Suprapubic skin (tissue), 4 donors: ENCODE data around the gene FCSK. TPM values are rescaled to one million over a fixed set of nuclear protein-coding genes. Genes with fewer than 3 reads are reported as not detected.

Experiments used
- DNase-seq, 2 donors: peaks; one replicate each; pipeline ENCODE4 v3.0.0-alpha.2; 2019; ENCODE audit warnings: low spot score in 2 of 2
- H3K27ac ChIP-seq: fragments of 200-600 bp; sonication (generic); one replicate; pipeline ENCODE4 v1.5.1; 2019
- H3K27me3 ChIP-seq: fragments of 200-600 bp; sonication (generic); one replicate; pipeline ENCODE4 v1.5.1; 2019
- H3K36me3 ChIP-seq: fragments of 200-600 bp; sonication (generic); one replicate; pipeline ENCODE4 v1.5.1; 2019
- H3K4me1 ChIP-seq: fragments of 200-600 bp; sonication (generic); one replicate; pipeline ENCODE4 v1.5.1; 2019
- H3K4me3 ChIP-seq: fragments of 200-600 bp; sonication (generic); one replicate; pipeline ENCODE4 v1.5.1; 2019; ENCODE audit warnings: mild to moderate bottlenecking
- H3K9me3 ChIP-seq: fragments of 200-600 bp; sonication (generic); one replicate; pipeline ENCODE4 v1.5.1; 2019
- CTCF ChIP-seq, 2 donors: fragments of 200-600 bp in 1 of 2; fragments of 450-650 bp in 1 of 2; sonication (generic) in 1 of 2; IDR thresholded peaks; one replicate each; pipeline ENCODE4 v1.5.1; 2016 to 2019; ENCODE audit warnings: antibody characterized with exemption in 2 of 2, mild to moderate bottlenecking in 1 of 2, moderate library complexity in 1 of 2
- EP300 ChIP-seq: sonication (generic); formaldehyde crosslinking; IDR thresholded peaks from one replicate; pipeline ENCODE4 v1.6.1; 2017; ENCODE audit warnings: antibody characterized with exemption
- POLR2A ChIP-seq, 2 donors: fragments of 450-650 bp; IDR thresholded peaks; one replicate each; pipeline ENCODE4 v1.6.1; 2017; ENCODE audit warnings: antibody characterized with exemption in 2 of 2, mild to moderate bottlenecking in 2 of 2, moderate library complexity in 2 of 2
- POLR2AphosphoS5 ChIP-seq, 3 donors: sonication (generic); formaldehyde crosslinking; IDR thresholded peaks; one replicate each; pipeline ENCODE4 v1.6.1; 2017; ENCODE audit warnings: antibody characterized with exemption in 3 of 3
- WGBS: methylation state at CpG from one replicate; pipeline ENCODE4 v1.1.5; 2018; 5-methylcytosine and 5-hydroxymethylcytosine counted together
- total RNA-seq, 4 donors: library from RNA; depleted of rRNA; stranded (reverse); fragments of >200 nt; gene quantifications; one replicate each; pipeline ENCODE4 v1.1.0, GENCODE V29; 2016

Gene FCSK
- total RNA-seq, 4 donors from 2014 or later = 15.7 to 44.7 (median 23.2) TPM

GRCh38 chr16:70421014-70421413 lies 33.4 kb upstream of the FCSK start:
- Histone ChIP-seq H3K27me3 (no peaks in the 10 kb centered on the region), H3K9me3 (no peaks in the 10 kb centered on the region), H3K27ac (no peak overlapping the region), H3K4me1 (peaks cover 25% of the 10 kb centered on the region), H3K4me3 (no peak overlapping the region), H3K36me3 (peaks cover 4% of the 10 kb centered on the region)
- WGBS = 83% methylated on average over 6 of the region's 9 CpGs
- TF ChIP-seq POLR2AphosphoS5 (IDR thresholded peaks at IDR 0.05) (no peak), POLR2A (IDR thresholded peaks at IDR 0.05) (no peak), CTCF (IDR thresholded peaks at IDR 0.05) (no peak), EP300 (no peak)
- no peak for DNase-seq

GRCh38 chr16:70421473-70422311 lies 32.7 kb upstream of the FCSK start:
- H3K4me1 ChIP-seq = peaks cover 25% of the 10 kb centered on the region

GRCh38 chr16:70422543-70422942 lies 31.9 kb upstream of the FCSK start:
- Histone ChIP-seq H3K36me3 (peaks cover 4% of the 10 kb centered on the region), H3K9me3 (no peaks in the 10 kb centered on the region), H3K4me1 (peaks cover 27% of the 10 kb centered on the region), H3K4me3 (no peak overlapping the region), H3K27ac (no peak overlapping the region), H3K27me3 (no peaks in the 10 kb centered on the region)
- no peak for DNase-seq
- no peak for TF ChIP-seq POLR2A (IDR thresholded peaks at IDR 0.05)
- no peak for TF ChIP-seq EP300
- TF ChIP-seq POLR2AphosphoS5 (IDR thresholded peaks at IDR 0.05) = no peak
- WGBS = 91% methylated on average over 4 of the region's 4 CpGs

More at GRCh38 chr16:70421473-70422311, 32.7 kb upstream of the FCSK start:
- DNase-seq = no peak
- H3K36me3 ChIP-seq = peaks cover 4% of the 10 kb centered on the region
- H3K27me3 ChIP-seq = no peaks in the 10 kb centered on the region
- TF ChIP-seq POLR2A (IDR thresholded peaks at IDR 0.05) = no peak
- no peak for TF ChIP-seq CTCF (IDR thresholded peaks at IDR 0.05)
- TF ChIP-seq EP300 = no peak
- TF ChIP-seq POLR2AphosphoS5 (IDR thresholded peaks at IDR 0.05) = no peak
- 93% methylated on average over 11 of the region's 11 CpGs for WGBS
- H3K4me3 ChIP-seq = no peak overlapping the region
- H3K9me3 ChIP-seq = no peaks in the 10 kb centered on the region
- no peak overlapping the region for H3K27ac ChIP-seq

GRCh38 chr16:70427786-70428177 lies 26.6 kb upstream of the FCSK start:
- TF ChIP-seq CTCF (IDR thresholded peaks at IDR 0.05) (no peak), POLR2AphosphoS5 (IDR thresholded peaks at IDR 0.05) (no peak), EP300 (no peak), POLR2A (IDR thresholded peaks at IDR 0.05) (no peak)
- DNase-seq = no peak
- no peak overlapping the region for H3K4me3 ChIP-seq
- peaks cover 4% of the 10 kb centered on the region for H3K36me3 ChIP-seq
- peak overlapping the region; percentile 67 for H3K27ac ChIP-seq
- no peaks in the 10 kb centered on the region for H3K9me3 ChIP-seq
- 57% methylated on average over 3 of the region's 4 CpGs for WGBS
- peaks cover 65% of the 10 kb centered on the region for H3K4me1 ChIP-seq
- no peaks in the 10 kb centered on the region for H3K27me3 ChIP-seq

GRCh38 chr16:70428178-70428998 lies 26.0 kb upstream of the FCSK start:
- peaks cover 66% of the 10 kb centered on the region for H3K4me1 ChIP-seq
- no peak for TF ChIP-seq POLR2A (IDR thresholded peaks at IDR 0.05)
- TF ChIP-seq EP300 = no peak
- TF ChIP-seq CTCF (IDR thresholded peaks at IDR 0.05) = no peak
- no peak for TF ChIP-seq POLR2AphosphoS5 (IDR thresholded peaks at IDR 0.05)
- H3K27me3 ChIP-seq = no peaks in the 10 kb centered on the region
- peaks cover 4% of the 10 kb centered on the region for H3K36me3 ChIP-seq
- peak overlapping the region; percentile 67 for H3K27ac ChIP-seq
- DNase-seq = peak; percentile 83 to 87
- no peaks in the 10 kb centered on the region for H3K9me3 ChIP-seq
- no peak overlapping the region for H3K4me3 ChIP-seq
- 39% methylated on average over 9 of the region's 9 CpGs for WGBS
